Non-pigmented ciliary epithelial cell (primary cell): Measurements from ENCODE around the gene RIN1.

Source experiments
- DNase-seq: peaks from one replicate; pipeline ENCODE4 v3.0.0-alpha.2; 2010; ENCODE audit warnings: low read depth

The RIN1 gene

DNA sequence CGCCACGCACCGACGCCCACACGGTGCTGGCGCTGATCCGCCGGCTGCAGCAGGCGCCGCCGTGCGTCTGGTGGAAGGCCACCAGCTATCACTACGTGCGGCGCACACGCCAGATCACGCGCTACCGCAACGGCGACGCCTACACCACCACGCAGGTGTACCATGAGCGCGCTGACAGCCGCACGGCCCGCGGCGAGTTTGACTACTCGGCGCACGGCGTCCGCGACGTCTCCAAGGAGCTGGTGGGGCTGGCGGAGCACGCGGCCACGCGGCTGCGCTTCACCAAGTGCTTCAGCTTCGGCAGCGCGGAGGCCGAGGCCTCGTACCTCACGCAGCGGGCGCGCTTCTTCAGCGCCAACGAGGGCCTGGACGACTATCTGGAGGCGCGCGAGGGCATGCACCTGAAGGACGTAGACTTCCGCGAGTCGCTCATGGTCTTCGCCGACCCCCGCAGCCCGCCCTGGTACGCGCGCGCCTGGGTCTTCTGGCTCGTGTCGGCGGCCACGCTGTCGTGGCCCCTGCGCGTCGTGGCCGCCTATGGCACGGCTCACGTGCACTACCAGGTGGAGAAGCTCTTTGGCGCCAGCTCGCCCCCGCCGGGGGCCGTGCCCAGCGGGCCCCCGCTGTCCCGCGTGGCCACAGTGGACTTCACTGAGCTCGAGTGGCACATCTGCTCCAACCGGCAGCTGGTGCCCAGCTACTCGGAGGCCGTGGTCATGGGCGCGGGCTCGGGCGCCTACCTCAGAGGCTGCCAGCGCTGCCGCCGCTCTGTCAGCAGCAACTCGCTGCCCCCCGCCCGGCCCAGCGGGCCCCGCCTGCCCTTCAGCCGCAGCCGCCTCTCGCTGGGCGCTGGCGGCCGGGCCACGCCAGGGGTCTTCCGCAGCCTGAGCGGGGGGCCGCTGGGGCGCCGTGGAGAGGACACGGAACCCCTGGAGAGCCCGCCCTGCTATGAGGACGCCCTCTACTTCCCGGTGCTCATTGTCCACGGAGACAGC is 41.3 kb downstream of the RIN1 start:
- DNase-seq: no peak

DNA sequence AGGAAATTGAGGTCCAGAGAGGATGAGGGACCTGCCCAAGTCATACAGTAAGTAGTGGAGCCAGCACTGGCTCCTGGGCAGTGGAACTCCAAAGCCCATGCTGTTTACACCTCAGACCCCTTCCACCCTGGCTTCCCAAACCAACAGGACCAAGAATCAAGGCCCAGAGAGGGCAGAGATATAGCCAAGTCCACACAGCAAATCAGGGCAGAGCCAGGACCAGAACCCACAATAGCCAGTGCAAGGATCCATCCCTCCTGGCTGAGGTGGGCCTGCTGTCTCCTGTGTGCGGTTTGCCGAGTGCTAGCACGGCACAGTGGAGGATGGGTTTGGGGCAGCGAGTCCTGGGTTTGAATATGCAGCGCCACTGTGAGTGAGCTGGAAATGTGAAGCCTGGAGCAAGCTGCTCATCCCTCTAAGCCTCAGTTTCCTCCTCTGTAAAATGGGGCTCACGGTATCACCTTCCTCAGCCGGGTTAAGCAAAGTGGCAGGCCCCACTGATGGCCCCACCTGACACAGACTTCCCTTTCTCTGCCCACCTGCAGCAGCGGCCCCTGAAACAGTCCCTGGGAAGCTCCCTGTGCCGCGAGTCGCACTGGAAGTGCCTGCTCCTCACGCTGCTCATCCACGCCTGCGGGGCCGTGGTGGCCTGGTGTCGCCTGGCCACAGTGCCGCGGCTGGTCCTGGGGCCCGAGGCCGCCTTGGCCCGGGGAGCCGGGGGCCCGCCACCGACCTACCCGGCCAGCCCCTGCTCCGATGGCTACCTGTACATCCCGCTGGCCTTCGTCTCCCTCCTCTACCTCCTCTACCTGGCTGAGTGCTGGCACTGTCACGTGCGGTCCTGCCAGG is 42.2 kb downstream of the RIN1 start:
- no peak for DNase-seq

DNA sequence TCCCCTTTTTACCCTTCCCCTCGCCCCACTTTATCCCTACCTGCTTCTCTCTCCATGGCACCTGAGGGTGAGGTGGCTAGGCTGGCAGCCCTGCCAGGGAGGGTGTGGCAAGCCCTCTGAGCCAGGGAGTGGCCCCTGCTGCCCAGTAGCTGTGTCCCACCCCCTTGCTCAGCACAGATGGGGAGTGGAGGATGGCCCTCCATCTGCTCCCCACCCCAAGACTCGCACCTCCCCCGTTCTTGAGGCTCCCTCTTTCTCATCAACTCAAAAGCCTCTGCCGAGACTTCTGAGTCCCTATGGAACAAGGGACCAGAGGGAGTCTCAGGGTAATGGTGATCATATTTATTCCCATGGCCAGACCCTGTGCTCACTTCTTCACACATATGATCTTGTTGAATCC is 42.9 kb downstream of the RIN1 start:
- DNase-seq: no peak

DNA sequence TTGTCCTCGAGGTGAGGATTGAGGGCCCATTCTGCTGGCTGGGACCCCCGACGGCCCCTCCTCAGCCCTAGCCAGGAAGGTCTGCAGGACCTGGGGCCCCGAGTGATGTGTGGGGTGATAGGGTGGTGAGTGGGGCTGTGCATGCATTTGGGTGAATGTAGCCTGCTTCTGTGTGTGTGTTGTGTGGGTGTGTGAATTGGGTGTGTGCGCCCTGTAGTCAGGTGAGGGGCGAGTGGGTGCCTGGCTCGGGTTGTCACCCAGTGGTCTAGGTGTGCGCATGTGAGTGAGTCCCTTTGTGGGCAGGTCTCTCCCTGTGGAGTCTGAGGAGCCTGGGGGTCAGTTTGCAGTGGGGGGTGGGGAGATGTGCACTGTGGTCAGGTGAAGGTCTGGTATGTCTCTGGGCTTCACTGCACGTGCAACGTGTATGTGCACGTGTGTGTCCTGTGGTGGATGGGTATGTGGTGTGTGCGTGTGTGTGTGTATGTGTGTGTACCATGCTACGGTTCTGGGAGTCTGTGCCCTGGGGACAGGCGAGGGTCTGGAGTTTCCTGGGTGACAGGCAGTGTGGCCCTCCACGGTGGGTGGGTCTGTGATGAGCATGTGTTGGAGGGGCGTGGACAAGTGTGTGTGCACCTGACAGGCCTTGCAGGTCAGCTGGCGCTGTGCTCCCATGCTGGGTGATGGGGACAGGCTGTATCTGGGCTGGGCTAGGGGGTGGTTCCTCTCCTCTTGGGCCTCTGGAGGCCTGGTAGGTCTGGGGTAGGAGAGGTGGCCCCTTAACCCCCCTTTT is 43.5 kb downstream of the RIN1 start:
- no peak for DNase-seq

DNA sequence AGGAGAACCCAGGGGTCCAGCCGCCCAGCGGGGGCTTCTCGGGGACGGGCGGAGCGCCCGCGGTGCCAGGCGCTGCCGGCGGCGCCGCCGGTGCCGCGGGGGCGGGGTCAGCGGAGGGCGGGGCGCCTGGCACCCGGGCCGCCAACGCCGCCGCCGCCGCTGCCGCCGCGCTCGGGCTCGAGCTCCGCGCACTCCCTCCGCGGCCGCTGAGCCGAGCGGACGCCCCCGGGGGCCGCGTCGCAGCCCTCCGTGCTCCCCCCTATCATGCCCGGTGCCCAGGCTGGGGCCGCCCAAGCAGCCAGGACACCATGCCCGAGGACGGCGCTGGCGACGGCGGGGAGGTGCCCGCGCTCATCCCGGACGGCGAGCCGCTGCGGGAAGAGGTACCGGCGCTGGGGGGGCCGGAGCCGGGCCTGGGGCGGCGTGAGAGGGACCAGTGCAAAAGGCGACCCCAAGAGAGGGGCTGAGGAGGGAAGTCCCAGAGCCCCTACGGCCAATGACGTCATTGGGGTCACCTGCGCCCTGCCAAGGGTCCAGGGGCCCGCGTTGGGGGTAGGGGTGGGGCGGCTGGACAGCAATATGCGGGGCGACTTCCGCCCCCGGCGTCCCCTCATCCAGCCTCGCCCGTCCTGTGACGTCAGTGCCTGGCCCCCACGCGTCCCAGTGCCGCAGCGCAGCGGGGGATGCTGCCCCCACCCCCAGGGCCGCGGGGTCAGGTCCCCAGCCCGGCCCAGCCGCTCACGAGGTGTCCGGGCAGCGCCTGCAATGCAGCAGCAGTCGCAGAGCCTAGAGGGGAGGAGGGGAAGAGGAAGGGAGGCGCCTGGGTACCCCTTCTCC is 44.3 kb downstream of the RIN1 start, which contains the start of gene TMEM151A:
Gene TMEM151A, plus strand, starts transcription at position 189 of the 837 bp plus-strand sequence. Its CDS starts 120 bp downstream, at position 309.
- DNase-seq: no peak

DNA sequence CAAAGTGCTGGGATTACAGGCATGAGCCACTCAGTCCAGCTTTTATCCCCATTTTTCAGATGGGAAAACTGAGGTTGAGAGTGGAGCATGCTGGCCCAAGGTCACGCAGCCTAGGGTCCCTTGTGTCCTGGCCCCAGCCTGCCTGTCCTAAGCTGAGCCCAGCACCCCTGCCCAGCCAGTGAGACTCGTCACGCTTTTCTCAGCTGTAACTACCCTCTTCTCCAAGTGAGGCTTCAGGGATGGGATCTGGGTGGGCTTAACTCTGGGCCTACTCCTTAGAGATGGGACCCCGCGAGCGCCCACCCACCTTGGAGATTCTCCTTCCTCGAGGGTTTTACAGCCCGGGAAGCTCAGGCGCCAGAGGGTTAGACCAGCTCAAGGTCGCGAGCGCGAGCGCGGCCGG is 44.9 kb downstream of the RIN1 start:
- no peak for DNase-seq

DNA sequence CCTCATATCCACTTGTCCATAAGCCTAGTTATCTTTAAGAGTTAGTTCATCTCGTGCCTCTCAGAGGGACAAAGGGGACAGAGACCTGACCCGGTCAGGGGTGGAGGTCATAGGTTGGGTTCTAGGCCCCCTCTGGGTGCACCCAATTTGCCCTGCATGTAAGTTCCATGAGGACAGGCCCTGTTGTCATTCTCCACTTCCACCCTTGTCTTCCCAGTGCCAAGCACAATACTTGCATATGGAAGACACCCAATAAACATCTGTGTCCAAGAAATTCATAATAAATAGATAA is 46.0 kb downstream of the RIN1 start:
- DNase-seq: no peak

DNA sequence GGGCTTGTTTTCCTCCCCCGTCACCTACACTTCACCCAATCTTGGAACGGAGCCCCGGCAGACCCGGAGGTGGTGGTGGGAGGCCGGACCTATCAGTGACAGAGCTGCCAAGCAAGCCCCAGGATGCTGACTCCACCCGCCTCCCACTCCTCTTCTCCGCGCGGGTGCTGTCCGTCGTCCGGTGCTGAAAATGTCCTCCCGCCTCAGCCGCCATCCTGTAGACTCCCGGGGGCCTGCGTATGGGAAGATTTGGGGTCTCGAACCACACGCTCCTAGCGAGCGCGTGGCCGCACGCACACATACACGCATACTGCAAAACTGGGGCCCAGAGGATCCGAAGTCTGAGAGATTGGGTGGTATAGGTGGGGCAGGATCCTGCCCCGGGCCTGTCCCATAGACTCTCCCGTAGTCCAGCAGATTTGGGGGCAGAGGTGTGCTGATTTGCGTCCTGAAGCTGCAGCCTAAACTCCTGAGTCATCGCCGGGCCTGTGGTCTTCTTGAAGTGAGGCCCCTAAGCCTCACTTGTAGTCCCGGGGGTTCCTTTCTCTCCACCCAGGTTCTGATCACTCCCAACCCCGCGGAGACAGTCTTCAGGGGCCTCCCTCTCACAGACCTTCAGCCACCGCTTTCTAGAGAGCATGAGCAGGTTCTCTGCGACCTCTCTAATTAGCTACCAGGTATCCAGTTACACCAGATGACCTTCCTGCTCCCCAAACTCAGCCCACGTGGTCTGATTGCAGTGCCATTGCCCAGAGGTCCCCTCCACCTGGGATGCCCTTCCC is 46.5 kb downstream of the RIN1 start:
- no peak for DNase-seq

DNA sequence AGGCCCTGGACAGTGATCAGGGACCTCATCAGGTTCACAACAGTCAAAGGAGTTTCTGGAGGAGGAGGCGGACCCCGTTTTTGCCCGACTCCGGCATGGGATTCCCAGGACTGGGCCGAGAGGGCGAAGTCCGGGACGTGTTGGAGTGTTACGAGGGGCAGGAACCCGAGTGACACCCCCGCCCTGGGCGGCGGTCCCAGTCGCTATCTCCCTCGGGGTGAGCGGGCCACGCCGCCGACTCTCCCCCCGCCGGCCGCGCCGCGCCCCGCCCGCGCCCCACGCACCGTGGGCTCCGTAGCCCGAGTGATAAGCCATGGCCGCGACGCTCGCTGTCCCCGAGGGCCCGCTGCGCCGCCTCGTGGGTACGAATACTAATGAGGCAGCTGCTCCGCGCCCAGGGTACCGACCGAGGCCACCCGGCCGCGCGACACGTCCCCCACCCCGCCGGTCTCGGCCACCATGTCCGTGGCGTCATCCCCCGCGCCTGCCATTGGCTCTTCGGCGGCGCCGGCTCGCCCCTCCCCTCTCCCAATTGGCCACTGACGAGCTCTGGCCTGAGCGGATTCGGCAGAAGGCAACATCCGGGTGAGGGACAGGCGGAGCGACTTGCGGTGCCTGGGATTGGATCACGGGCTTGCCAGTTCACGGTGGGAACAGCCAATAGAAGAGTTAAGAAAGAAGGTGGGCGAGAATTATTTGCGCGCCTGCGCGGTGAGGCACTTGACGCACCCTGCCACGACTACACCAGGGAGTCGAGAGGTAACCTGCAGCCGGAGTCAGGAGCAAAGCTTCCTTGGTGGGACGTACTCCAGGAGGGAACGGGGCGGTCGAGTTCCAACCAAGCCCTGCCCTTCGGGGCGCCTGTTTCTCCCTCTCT is 47.3 kb downstream of the RIN1 start, which contains the start of gene YIF1A:
Gene YIF1A, minus strand, starts transcription at position 473 of the 877 bp plus-strand sequence. Its CDS starts 158 bp downstream, at position 315.
- peak; percentile 99 for DNase-seq

DNA sequence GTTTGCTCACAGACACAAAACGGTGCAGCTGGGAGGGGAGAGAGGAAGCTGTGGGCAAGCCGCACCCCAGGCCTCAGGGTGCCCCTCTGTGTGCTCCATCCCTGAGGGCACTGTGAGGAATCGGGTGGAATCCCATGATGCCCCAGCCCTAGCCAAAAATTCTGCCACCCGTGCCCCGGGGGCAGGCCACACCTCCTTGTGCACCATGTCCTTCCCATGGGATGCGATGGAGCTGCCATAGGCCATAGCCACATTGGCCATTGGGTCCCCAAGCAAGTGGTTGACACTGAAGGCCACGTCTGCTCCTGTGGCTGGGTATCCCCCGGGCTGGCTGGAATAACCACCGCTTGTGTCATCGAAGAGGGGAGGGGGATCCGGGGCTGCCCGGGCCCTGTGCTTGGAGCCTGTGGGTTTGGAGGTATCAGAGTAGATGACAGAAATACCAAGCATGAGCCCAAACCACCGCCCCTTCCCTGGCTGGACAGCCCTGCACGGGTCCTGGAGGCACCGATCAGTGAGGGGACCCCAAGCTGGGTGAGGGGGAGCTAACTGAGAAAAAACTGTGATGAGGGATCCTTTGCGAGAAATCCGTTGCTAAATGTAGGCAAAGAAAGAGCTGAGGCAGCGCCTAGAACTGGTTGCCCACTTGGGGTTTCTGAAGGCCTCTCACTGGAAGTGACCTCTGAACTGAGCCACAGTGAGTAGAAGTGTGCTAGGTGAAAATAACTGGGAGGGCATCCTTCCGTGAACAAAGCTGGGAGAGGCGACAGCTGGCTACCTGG is 48.2 kb downstream of the RIN1 start:
- no peak for DNase-seq

DNA sequence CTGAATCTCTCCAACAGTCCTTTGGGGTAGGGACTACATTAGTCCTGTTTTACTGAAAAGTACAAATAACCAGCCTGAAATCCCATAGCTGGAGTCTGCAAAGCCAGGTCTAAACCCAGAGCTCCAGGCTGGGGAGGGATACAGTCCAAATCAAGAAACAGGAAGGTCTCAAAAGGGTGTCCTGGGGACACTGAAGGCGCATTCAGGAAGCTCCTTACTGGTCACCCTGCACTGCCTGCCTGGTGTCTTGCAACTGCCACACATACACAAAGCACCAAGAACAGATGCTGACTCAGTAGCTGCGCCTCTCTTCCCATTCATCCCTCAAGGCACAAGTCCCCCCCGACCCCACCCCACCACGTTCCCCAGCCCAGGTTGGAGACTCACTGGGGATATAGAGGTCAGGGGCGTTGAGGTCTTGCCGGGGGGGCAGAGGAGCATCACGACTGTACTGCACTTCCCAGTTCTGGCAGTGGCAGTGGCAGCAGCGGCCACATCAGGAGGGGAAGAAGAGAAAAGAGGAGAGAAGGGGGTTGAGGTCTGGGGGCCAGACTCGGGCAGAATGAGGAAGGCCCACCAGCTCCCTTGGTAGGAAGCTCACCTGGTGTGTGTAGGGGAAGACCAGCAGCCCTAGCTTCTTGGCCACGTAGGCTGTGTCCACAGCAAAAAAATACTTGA is 48.9 kb downstream of the RIN1 start:
- no peak for DNase-seq

DNA sequence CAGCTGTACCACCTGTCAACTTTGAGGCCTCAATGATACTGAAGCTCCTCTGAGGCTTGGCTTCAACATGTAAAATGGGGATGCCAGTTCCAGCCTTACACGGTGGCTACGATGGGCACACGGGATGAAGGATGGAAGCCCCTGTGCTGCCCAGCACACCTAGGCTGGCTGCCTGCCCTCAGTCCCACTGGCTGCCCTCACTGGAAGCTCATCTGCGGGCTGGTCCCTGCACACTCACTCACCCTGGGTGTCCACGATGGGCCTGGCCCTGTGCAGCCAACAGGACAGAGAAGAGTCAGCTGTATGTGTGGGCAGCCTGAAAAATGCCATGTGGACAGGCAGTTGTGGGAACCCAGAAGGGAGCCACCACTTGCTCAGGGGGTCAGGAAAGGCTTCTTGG is 49.5 kb downstream of the RIN1 start:
- DNase-seq: no peak

DNA sequence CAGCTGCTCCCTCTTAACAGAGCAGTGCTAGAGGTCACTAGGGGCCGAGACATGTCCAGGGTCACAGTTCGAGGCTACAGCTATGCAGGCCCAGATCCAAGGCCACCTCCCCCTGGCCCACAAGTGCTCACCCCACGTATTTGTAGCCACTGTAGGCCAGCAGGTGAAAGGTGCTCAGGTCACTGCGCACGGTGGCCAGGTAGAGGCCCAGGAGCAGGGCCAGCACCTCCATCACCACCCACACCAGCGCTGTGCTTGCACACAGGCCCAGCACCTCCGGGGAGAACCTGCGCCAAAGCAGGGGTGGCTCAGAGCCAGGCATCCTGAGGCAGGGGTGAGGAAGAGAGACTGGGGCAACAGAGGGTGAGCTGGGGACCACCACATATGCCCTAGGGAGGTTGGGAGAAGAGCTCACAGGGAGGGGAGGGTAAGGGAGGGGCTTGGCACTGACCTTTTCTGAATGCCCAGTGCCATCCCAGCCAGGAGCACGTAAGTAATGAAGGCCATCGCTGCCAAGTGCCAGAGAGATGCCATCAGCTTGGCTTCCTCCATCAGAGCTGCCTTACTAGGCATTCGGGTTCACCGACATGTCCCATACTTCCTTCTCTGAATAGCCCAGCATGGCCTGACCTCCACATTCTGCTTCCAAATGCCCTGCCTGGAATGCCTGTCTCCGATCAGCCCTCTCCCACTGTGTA is 50.8 kb downstream of the RIN1 start:
- DNase-seq: no peak

DNA sequence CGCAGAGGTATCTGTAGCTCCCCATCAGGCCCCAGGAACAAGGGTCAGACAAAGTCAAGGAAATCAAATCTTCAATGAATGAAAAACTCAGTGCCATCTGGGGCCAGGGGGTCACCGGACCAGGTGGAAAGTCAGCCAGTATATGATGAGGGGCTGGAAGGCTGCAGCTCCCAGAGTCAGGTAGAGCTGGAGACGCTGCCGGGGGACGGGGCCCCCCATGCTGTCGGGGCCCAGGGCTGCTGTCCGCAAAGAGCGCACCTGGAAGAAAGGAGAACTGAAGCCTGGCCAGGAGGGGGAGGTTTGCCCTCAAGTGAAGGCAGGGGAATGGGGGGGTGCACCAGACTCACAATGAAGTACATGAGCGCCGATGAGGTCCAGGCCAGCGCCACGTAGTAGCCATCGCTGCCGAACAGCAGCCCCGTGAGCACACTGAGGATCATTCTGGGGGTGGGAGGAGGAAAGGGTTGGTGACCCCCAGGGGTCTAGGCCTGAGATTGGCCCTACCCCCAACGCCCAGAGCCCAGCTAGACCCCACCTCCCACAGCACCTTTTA is 51.6 kb downstream of the RIN1 start:
- DNase-seq: no peak

DNA sequence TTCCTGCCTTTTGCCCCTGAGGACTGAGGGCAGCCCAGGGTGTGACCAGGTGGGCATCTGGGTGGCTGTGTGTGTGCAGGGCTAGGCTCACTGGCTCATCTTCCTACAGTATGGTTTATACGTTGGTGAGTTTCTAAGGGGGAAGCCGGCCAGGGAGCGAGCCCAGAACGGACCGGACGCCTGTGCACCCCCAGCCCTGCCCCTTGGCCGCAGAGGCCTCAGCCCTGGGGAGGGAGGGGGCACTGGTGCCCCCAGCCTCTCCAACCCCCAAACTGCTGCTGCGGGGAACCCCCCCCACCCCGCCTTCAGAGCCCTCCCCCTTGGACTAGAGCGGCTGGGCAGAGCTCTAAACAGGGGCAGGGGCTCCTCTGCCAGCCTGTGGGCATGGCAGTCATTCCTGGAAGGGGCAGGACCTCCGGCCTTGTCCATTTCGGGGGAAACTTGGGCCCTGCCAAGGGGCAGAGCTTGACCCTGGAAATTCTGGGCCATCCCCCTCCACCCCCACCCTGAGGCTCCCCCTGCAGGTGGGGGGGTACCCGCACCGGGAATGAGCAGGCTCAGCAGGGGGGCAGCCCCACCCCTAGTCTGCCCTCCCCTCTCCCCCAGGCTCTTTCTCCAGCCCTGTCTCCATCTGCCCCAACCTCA is 52.7 kb downstream of the RIN1 start:
- DNase-seq: no peak
